Measurements from ENCODE around the gene CHRNE.

CHRNE gene

GRCh38 chr17:4949321-4950074, 46.6 kb upstream of the CHRNE start:
- DNase-seq (ENCODE audit: low spot score) (peak; percentile 92), ATAC-seq (ENCODE audit: low read depth) (peak; percentile 13)
- peak overlapping the region; percentile 99 for H3K27ac ChIP-seq (ENCODE audit: poor library complexity, severe bottlenecking)
- H3K27me3 ChIP-seq (ENCODE audit: insufficient read depth, poor library complexity, severe bottlenecking), result no peaks in the 10 kb centered on the region
- peaks cover 34% of the 10 kb centered on the region for H3K36me3 ChIP-seq (ENCODE audit: low read depth)
- peak overlapping the region; percentile 88 for H3K4me3 ChIP-seq (ENCODE audit: severe bottlenecking)
- peaks cover 25% of the 10 kb centered on the region for H3K4me1 ChIP-seq (ENCODE audit: insufficient read depth, poor library complexity, severe bottlenecking)
- no peaks in the 10 kb centered on the region for H3K9me3 ChIP-seq (ENCODE audit: severe bottlenecking)
- TF ChIP-seq CTCF (IDR thresholded peaks at IDR 0.05; ENCODE audit: poor library complexity, severe bottlenecking), result no peak

GRCh38 chr17:4948931-4949320, 46.0 kb upstream of the CHRNE start:
- H3K4me3 ChIP-seq (ENCODE audit: severe bottlenecking), result peak overlapping the region; percentile 88
- no peaks in the 10 kb centered on the region for H3K9me3 ChIP-seq (ENCODE audit: severe bottlenecking)
- H3K36me3 ChIP-seq (ENCODE audit: low read depth), result peaks cover 37% of the 10 kb centered on the region
- H3K27me3 ChIP-seq (ENCODE audit: insufficient read depth, poor library complexity, severe bottlenecking), result no peaks in the 10 kb centered on the region
- peaks cover 27% of the 10 kb centered on the region for H3K4me1 ChIP-seq (ENCODE audit: insufficient read depth, poor library complexity, severe bottlenecking)
- TF ChIP-seq CTCF (IDR thresholded peaks at IDR 0.05; ENCODE audit: poor library complexity, severe bottlenecking), result no peak
- H3K27ac ChIP-seq (ENCODE audit: poor library complexity, severe bottlenecking), result peak overlapping the region; percentile 99
- DNase-seq (ENCODE audit: low spot score), result peak; percentile 85
- ATAC-seq (ENCODE audit: low read depth), result peak; percentile 50

GRCh38 chr17:4948166-4948930, 45.5 kb upstream of the CHRNE start, which contains the start of gene PFN1:
Gene PFN1 (minus strand): TSS chr17:4948530. CDS start chr17:4948394, 136 bp downstream.
- Histone ChIP-seq H3K4me3 (ENCODE audit: severe bottlenecking) (peak within 1 kb of the TSS; percentile 88), H3K4me1 (ENCODE audit: insufficient read depth, poor library complexity, severe bottlenecking) (peaks cover 26% of the 10 kb centered on the region), H3K9me3 (ENCODE audit: severe bottlenecking) (no peaks in the 10 kb centered on the region), H3K36me3 (ENCODE audit: low read depth) (peaks cover 43% of the 10 kb centered on the region), H3K27me3 (ENCODE audit: insufficient read depth, poor library complexity, severe bottlenecking) (no peaks in the 10 kb centered on the region), H3K27ac (ENCODE audit: poor library complexity, severe bottlenecking) (peak within 1 kb of the TSS; percentile 99)
- peak; percentile 89 for DNase-seq (ENCODE audit: low spot score)
- peak; percentile 11 for ATAC-seq (ENCODE audit: low read depth)
- no peak for TF ChIP-seq CTCF (IDR thresholded peaks at IDR 0.05; ENCODE audit: poor library complexity, severe bottlenecking)

GRCh38 chr17:4947411-4948165, 44.7 kb upstream of the CHRNE start:
- no peaks in the 10 kb centered on the region for H3K27me3 ChIP-seq (ENCODE audit: insufficient read depth, poor library complexity, severe bottlenecking)
- no peak for TF ChIP-seq CTCF (IDR thresholded peaks at IDR 0.05; ENCODE audit: poor library complexity, severe bottlenecking)
- peaks cover 26% of the 10 kb centered on the region for H3K4me1 ChIP-seq (ENCODE audit: insufficient read depth, poor library complexity, severe bottlenecking)
- DNase-seq (ENCODE audit: low spot score) (no peak), ATAC-seq (ENCODE audit: low read depth) (peak; percentile 0; the same call in 1 of the 3 replicates)
- peak overlapping the region; percentile 99 for H3K27ac ChIP-seq (ENCODE audit: poor library complexity, severe bottlenecking)
- H3K36me3 ChIP-seq (ENCODE audit: low read depth), result peaks cover 49% of the 10 kb centered on the region
- H3K4me3 ChIP-seq (ENCODE audit: severe bottlenecking), result peak overlapping the region; percentile 88
- H3K9me3 ChIP-seq (ENCODE audit: severe bottlenecking), result no peaks in the 10 kb centered on the region

All from RWPE2 (cell line).